ENCODE data around the gene MICAL3. TPM values are rescaled to one million over a fixed set of nuclear protein-coding genes. Genes with fewer than 3 reads are reported as not detected.

Gene MICAL3
- total RNA-seq, 4 donors from 2014 or later = 30.4 to 57.1 (median 37.7) TPM

DNA sequence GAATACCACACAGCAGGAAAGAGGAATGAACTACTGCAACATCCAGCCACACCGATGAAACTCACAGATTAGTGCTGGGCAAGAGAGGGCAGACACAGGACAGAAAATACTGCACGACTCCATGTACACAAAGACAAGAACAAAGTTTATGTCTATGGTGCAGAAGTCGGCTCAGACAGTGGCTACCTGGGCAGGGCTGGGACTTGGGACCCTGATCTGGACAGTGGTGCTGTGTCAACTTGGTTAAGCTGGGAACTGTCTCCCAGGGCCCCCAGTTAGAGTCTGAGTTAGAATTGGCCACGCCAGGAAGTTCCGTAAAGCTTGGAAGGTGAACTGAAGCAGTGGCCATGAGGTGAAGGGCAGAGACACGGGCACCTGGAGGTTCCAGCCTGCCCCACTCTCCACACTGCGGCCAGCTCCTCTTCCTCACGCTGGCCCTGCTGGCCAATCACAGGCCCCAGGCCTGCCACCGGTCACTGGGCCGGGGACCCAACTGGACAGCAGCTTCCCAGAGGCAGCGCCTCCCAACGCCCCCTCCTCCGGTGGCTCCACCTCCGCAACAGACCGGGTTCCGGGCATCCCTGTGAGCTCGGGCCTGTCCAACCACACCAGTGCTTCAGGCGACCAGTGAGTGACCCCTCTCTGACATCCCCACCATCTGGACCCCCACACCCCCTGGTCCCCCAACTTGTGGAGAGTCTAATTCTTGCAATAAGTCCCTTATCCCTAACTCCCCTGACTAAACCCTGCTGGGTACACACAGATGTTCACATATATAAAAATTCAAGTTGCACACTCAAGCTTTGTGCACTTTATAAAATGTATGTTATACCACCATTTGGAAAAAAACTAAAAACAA lies 93.7 kb downstream of the MICAL3 start:
- H3K36me3 ChIP-seq = no peaks in the 10 kb centered on the region
- H3K27ac ChIP-seq = no peak overlapping the region
- H3K4me1 ChIP-seq = peaks cover 8% of the 10 kb centered on the region
- H3K27me3 ChIP-seq = no peaks in the 10 kb centered on the region
- TF ChIP-seq, protein P1, sequence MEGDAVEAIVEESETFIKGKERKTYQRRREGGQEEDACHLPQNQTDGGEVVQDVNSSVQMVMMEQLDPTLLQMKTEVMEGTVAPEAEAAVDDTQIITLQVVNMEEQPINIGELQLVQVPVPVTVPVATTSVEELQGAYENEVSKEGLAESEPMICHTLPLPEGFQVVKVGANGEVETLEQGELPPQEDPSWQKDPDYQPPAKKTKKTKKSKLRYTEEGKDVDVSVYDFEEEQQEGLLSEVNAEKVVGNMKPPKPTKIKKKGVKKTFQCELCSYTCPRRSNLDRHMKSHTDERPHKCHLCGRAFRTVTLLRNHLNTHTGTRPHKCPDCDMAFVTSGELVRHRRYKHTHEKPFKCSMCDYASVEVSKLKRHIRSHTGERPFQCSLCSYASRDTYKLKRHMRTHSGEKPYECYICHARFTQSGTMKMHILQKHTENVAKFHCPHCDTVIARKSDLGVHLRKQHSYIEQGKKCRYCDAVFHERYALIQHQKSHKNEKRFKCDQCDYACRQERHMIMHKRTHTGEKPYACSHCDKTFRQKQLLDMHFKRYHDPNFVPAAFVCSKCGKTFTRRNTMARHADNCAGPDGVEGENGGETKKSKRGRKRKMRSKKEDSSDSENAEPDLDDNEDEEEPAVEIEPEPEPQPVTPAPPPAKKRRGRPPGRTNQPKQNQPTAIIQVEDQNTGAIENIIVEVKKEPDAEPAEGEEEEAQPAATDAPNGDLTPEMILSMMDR (IDR thresholded peaks at IDR 0.05) = no peak
- TF ChIP-seq POLR2AphosphoS5 (IDR thresholded peaks at IDR 0.05) (no peak), EP300 (IDR thresholded peaks at IDR 0.05) (no peak), POLR2A (IDR thresholded peaks at IDR 0.05) (no peak)
- 95% methylated on average over 12 of the region's 18 CpGs for WGBS
- no peak overlapping the region for H3K4me3 ChIP-seq
- H3K9me3 ChIP-seq = no peaks in the 10 kb centered on the region
- peak in 1 of 2 donors; percentile 69 for DNase-seq (ENCODE audit: low spot score in 2 of 2)

DNA sequence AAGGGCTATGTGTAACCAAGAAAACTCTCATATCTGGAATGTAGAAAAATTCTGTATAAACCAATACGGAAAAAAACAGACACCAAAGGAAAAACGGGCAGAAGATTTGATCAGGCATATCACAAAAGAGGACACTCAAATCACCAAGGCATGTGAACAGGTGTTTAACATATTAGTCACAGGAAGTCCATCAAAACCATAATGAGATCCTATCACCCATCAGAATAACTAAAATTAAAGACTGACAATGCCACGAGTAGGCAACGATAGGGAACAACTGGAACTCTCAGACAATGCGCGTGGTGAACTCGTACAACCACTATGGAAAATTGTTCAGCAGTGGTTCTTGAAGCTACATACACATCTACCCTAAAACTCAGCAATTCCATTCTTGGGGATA lies 94.5 kb downstream of the MICAL3 start:
- no peak for DNase-seq (ENCODE audit: low spot score in 2 of 2)
- Histone ChIP-seq H3K9me3 (no peaks in the 10 kb centered on the region), H3K27me3 (no peaks in the 10 kb centered on the region), H3K36me3 (no peaks in the 10 kb centered on the region), H3K4me1 (peaks cover 11% of the 10 kb centered on the region), H3K4me3 (no peak overlapping the region), H3K27ac (no peak overlapping the region)
- TF ChIP-seq POLR2A (IDR thresholded peaks at IDR 0.05) (no peak), EP300 (IDR thresholded peaks at IDR 0.05) (no peak), POLR2AphosphoS5 (IDR thresholded peaks at IDR 0.05) (no peak)
- TF ChIP-seq, protein P1 (IDR thresholded peaks at IDR 0.05) = no peak
- WGBS = 90% methylated on average over 7 of the region's 7 CpGs

DNA sequence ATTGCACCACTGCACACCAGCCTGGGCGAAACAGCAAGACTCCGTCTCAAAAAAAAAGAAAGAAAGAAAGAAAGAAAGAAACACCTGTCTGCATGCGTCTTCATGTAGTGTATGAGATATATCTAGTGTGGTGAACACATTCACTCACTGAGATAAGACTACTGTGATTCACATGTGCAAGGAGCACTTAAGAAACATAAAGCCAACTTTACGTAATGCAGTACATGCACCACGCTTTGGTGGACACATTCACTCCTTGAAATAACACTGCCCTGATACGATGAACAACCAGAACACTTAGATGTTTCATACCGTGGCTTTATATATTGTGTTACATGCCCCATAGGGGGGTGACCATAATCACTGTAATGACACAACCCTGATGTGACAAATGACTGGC lies 96.0 kb downstream of the MICAL3 start:
- no peak overlapping the region for H3K4me3 ChIP-seq
- no peak overlapping the region for H3K27ac ChIP-seq
- no peaks in the 10 kb centered on the region for H3K27me3 ChIP-seq
- DNase-seq (ENCODE audit: low spot score in 2 of 2) = no peak
- no peaks in the 10 kb centered on the region for H3K36me3 ChIP-seq
- H3K9me3 ChIP-seq = no peaks in the 10 kb centered on the region
- TF ChIP-seq POLR2A (IDR thresholded peaks at IDR 0.05) = no peak
- TF ChIP-seq POLR2AphosphoS5 (IDR thresholded peaks at IDR 0.05) = no peak
- TF ChIP-seq, protein P1 (IDR thresholded peaks at IDR 0.05) = no peak
- no peak for TF ChIP-seq EP300 (IDR thresholded peaks at IDR 0.05)
- WGBS = 93% methylated on average over 7 of the region's 7 CpGs
- H3K4me1 ChIP-seq = peaks cover 24% of the 10 kb centered on the region

DNA sequence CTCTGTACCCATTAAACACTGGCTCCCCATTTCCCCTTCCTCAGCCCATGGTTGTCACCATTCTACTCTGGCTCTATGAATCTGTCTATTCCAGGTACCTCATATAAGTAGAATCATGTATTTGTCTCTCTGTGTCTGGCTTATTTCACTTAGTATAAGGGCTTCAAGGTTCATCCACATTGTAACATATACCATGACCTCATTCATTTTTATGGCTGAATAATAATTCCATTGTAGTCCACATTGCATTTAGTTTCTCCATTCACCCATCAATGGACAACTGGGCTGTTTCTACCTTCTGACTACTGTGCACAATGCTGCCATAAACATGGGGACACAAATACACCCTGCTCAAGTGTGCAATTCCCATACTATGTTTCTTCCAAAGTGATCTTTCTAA lies 97.3 kb downstream of the MICAL3 start:
- H3K27me3 ChIP-seq = no peaks in the 10 kb centered on the region
- DNase-seq (ENCODE audit: low spot score in 2 of 2) = no peak
- no peak overlapping the region for H3K27ac ChIP-seq
- TF ChIP-seq, protein P1 (IDR thresholded peaks at IDR 0.05) = no peak
- TF ChIP-seq POLR2A (IDR thresholded peaks at IDR 0.05) (no peak), POLR2AphosphoS5 (IDR thresholded peaks at IDR 0.05) (no peak)
- H3K9me3 ChIP-seq = no peaks in the 10 kb centered on the region
- no peak overlapping the region for H3K4me3 ChIP-seq
- H3K4me1 ChIP-seq = peaks cover 37% of the 10 kb centered on the region
- no peaks in the 10 kb centered on the region for H3K36me3 ChIP-seq

DNA sequence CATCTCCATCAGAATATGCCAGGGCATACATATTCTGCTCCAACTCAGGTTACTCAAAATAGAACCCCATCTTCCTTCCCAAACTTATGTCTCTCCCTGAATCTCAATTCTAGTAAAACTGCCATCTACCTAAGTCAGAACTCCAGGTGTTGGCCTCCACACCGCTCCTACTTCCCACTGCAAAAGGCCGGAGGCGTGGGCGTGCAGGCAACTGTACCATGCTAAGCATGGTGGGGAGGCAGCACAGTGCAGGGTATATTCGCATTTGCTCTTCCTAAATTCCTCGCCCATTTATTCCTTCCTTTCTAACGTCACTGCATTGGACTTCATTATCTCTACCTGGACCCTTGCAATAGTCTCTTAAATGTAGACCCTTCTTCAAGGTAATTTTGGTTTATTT lies 97.8 kb downstream of the MICAL3 start:
- peak in 1 of 2 donors; percentile 16 for DNase-seq (ENCODE audit: low spot score in 2 of 2)
- TF ChIP-seq EP300 (IDR thresholded peaks at IDR 0.05) (no peak), POLR2A (IDR thresholded peaks at IDR 0.05) (no peak), POLR2AphosphoS5 (IDR thresholded peaks at IDR 0.05) (no peak)
- TF ChIP-seq, protein P1 (IDR thresholded peaks at IDR 0.05) = no peak
- Histone ChIP-seq H3K27ac (no peak overlapping the region), H3K4me3 (no peak overlapping the region), H3K27me3 (no peaks in the 10 kb centered on the region), H3K4me1 (peaks cover 42% of the 10 kb centered on the region), H3K9me3 (no peaks in the 10 kb centered on the region), H3K36me3 (no peaks in the 10 kb centered on the region)
- 92% methylated on average over 7 of the region's 7 CpGs for WGBS

Data from suprapubic skin (tissue), 4 donors.